Neutrophil (primary cell): Measurements from ENCODE around the gene KIF7.

Experiments used
- H3K27ac ChIP-seq: fragments of 200-600 bp; sonication (generic); 2 replicates; pipeline ENCODE4 v1.5.1; 2016; ENCODE audit warnings: mild to moderate bottlenecking, moderate library complexity
- H3K27me3 ChIP-seq: fragments of 200-600 bp; sonication (generic); 2 replicates; pipeline ENCODE4 v1.6.0; 2016; ENCODE audit warnings: mild to moderate bottlenecking
- H3K36me3 ChIP-seq: fragments of 200-600 bp; sonication (generic); 2 replicates; pipeline ENCODE4 v1.5.1; 2017
- H3K4me1 ChIP-seq, 2 experiments: fragments of 200-600 bp in 1 of 2; sonication (generic) in 1 of 2; 1 replicate in 1 of 2; 2 replicates in 1 of 2; pipeline versions ENCODE4 v1.5.1 to v1.6.1; 2013 to 2016; ENCODE audit warnings: low read depth in 1 of 2, low read length in 1 of 2, mild to moderate bottlenecking in 1 of 2, moderate library complexity in 1 of 2; ENCODE audit not compliant: control insufficient read depth in 1 of 2, insufficient read depth in 1 of 2
- H3K4me3 ChIP-seq, 2 experiments: fragments of 200-600 bp in 1 of 2; sonication (generic) in 1 of 2; 1 replicate in 1 of 2; 2 replicates in 1 of 2; pipeline ENCODE4 v1.5.1; 2013 to 2016; ENCODE audit warnings: low read depth in 1 of 2, low read length in 1 of 2, mild to moderate bottlenecking in 1 of 2, moderate library complexity in 1 of 2
- H3K9me3 ChIP-seq: fragments of 200-600 bp; sonication (generic); 2 replicates; pipeline ENCODE4 v1.5.1; 2016
- TF ChIP-seq, protein P1 (sequence below): fragments of 200-600 bp; sonication (generic); IDR thresholded peaks from 2 replicates; pipeline ENCODE4 v1.5.1; 2016; ENCODE audit warnings: antibody characterized with exemption

KIF7 gene

DNA sequence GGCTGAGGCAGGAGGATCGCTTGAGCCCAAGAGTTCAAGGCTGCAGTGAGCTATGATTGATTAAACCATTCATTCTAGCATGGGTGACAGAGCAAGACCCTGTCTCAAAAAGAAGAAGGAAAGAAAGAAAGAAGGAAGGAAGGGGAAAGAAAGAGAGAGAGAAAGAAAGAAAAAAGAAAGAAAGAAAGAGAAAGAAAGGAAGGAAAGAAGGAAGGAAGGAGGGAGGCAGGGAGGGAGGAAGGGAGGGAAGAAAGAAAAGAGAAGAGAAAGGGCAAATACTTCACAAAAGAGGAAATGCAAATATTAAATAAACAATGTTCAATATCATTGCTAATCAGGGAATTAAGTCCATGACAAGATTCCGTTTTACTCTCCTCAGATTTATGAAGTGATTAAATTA is 4.0 kb upstream of the KIF7 start:
- Histone ChIP-seq H3K4me3 (no peak overlapping the region), H3K4me1 (peaks cover 0 to 14% of the 10 kb centered on the region in 2 experiments), H3K27me3 (peaks cover 81% of the 10 kb centered on the region), H3K36me3 (no peaks in the 10 kb centered on the region), H3K9me3 (no peaks in the 10 kb centered on the region), H3K27ac (no peak overlapping the region)
- TF ChIP-seq, protein P1, sequence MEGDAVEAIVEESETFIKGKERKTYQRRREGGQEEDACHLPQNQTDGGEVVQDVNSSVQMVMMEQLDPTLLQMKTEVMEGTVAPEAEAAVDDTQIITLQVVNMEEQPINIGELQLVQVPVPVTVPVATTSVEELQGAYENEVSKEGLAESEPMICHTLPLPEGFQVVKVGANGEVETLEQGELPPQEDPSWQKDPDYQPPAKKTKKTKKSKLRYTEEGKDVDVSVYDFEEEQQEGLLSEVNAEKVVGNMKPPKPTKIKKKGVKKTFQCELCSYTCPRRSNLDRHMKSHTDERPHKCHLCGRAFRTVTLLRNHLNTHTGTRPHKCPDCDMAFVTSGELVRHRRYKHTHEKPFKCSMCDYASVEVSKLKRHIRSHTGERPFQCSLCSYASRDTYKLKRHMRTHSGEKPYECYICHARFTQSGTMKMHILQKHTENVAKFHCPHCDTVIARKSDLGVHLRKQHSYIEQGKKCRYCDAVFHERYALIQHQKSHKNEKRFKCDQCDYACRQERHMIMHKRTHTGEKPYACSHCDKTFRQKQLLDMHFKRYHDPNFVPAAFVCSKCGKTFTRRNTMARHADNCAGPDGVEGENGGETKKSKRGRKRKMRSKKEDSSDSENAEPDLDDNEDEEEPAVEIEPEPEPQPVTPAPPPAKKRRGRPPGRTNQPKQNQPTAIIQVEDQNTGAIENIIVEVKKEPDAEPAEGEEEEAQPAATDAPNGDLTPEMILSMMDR = no peak

DNA sequence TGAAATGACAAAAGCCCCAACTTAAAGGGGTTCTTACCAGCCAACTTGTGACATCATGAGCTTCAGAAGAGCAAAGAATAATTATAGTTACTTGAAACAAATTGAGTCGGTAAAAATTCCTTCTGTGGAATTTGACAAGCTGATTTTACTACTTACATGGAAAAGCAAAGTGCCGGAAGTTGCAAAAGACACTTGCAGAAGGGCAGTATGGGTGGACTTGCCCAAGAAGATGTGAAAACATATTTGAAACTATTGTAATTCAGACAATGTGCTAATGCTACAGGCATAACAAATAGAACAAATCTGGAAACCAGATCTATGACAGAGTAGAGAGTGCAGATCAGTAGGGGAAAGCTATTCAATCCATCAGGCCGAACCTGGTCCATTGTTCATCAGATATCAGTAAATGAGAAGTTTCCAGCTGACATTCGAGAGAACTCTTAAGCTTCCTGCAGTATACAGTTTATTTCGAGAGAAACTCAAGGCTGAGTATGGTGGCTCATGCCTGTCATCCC is 2.5 kb upstream of the KIF7 start:
- no peak overlapping the region for H3K4me3 ChIP-seq
- no peaks in the 10 kb centered on the region for H3K9me3 ChIP-seq
- no peak overlapping the region for H3K27ac ChIP-seq
- no peaks in the 10 kb centered on the region for H3K36me3 ChIP-seq
- peaks cover 90% of the 10 kb centered on the region for H3K27me3 ChIP-seq
- H3K4me1 ChIP-seq = peaks cover 0 to 14% of the 10 kb centered on the region in 2 experiments
- TF ChIP-seq, protein P1 = no peak

DNA sequence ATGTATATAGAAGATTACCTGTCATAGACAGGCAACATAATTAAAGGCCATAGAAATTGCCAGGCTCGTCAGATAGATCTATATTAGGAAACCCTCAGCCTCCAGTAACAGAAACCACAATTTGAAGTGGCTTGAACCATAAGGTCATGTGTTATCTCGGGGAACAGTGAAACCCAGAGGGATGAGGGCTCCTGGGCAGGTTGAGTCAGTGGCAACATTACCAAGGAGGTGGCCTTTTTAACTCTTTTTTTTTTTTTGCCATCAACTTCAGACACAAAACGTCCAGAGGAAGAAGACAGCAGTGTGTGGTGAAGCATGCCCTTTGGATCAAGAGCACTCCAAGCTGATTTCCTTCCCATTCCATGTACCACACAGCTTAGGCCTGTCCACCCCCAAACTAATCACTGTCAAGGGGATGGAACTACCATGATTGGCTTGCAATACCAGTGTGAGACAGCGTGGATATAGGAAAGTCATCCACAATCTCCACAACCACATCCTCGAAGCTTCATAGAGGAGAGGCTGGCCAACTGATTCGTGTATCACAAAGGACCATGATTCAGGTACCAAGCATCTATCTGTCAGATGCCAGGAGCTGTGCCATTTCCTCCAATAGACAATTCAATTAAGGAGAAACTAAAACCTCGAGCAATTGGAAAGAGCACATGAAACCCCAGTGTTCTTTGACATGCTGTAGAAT is 999 bp upstream of the KIF7 start:
- Histone ChIP-seq H3K9me3 (no peaks in the 10 kb centered on the region), H3K4me3 (no peak overlapping the region), H3K4me1 (peaks cover 0 to 14% of the 10 kb centered on the region in 2 experiments), H3K27me3 (peaks cover 90% of the 10 kb centered on the region), H3K27ac (no peak overlapping the region), H3K36me3 (no peaks in the 10 kb centered on the region)
- TF ChIP-seq, protein P1 = no peak

DNA sequence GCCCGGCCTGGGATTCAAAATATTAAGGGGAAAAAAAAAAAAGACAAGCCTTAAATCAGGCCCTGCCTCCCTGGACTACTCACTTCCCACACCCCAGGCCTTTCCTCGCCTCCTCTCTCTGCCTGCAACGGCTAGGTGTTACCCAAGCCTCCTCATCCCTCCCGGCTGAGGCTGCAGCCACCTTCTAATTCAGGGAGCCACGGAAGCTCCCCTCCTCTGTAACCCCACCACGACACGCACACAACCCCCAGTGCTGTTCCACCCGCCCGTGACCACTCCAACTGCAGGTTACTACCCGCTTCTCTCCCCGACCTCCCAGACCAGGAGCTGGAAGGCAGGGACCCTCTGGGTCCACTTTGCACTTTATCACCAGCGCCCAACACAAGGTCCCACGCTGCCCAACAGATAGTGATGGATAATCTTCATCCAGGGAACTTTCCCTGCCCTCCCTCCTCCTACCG is 936 bp downstream of the KIF7 start:
- H3K36me3 ChIP-seq = no peaks in the 10 kb centered on the region
- H3K4me3 ChIP-seq = no peak overlapping the region
- H3K27ac ChIP-seq = no peak overlapping the region
- H3K4me1 ChIP-seq = peaks cover 0 to 14% of the 10 kb centered on the region in 2 experiments
- peaks cover 73% of the 10 kb centered on the region for H3K27me3 ChIP-seq
- TF ChIP-seq, protein P1 = no peak
- H3K9me3 ChIP-seq = no peaks in the 10 kb centered on the region

DNA sequence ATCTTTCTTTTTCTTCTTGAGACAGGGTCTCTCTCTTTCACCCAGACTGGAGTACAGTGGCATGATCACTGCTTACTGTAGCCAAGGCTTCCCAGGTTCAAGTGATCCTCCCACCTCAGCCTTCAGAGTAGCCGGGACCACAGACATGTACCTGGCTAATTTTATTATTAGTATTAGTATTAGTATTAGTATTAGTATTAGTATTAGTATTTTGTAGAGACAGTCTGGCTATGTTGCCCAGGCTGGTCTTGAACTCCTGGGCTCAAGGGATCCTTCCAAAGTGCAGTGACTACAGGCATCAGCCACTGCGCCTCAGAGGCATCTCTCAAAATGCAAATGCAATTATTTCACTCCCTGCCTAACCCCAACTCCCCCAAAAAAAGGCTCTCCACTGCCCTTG is 1.7 kb downstream of the KIF7 start:
- Histone ChIP-seq H3K27me3 (peaks cover 71% of the 10 kb centered on the region), H3K4me3 (no peak overlapping the region), H3K36me3 (no peaks in the 10 kb centered on the region), H3K27ac (no peak overlapping the region), H3K9me3 (no peaks in the 10 kb centered on the region), H3K4me1 (peaks cover 0 to 14% of the 10 kb centered on the region in 2 experiments)
- TF ChIP-seq, protein P1 = no peak
